22Rv1 (cell line): ENCODE data around the gene ZNF792.
"Not testable (repeated sequence)": the region's sequence is repeated elsewhere in the genome, so short reads cannot be mapped to it uniquely, and the experiment has no call there.

Experiments used
- H3K27ac ChIP-seq: fragments of 450-650 bp; 2 replicates; pipeline ENCODE4 v1.5.1; 2017
- CTCF ChIP-seq: fragments of 450-650 bp; IDR thresholded peaks from 2 replicates; pipeline ENCODE4 v1.5.1; 2017; ENCODE audit warnings: mild to moderate bottlenecking
- ZFX ChIP-seq: fragments of 450-650 bp; IDR thresholded peaks from 2 replicates; pipeline ENCODE4 v1.6.1; 2017; ENCODE audit warnings: antibody characterized with exemption, borderline replicate concordance

Gene ZNF792

GRCh38 chr19:35000647-35001501 is 36.8 kb upstream of the ZNF792 start:
- TF ChIP-seq ZFX (no peak), CTCF (no peak)
- H3K27ac ChIP-seq = peak overlapping the region; percentile 48

GRCh38 chr19:35000338-35000646 is 36.3 kb upstream of the ZNF792 start:
- H3K27ac ChIP-seq = peak overlapping the region; percentile 48
- no peak for TF ChIP-seq ZFX
- no peak for TF ChIP-seq CTCF

GRCh38 chr19:34999498-35000337 is 35.7 kb upstream of the ZNF792 start, which contains the start of gene GRAMD1A:
TSS of gene GRAMD1A (plus strand) at chr19:35000323. CDS start at chr19:35000479, 156 bp downstream.
- TF ChIP-seq ZFX (no peak), CTCF (no peak)
- H3K27ac ChIP-seq = peak within 1 kb of the TSS; percentile 48

GRCh38 chr19:34998777-34999497 is 34.9 kb upstream of the ZNF792 start:
- no peak overlapping the region for H3K27ac ChIP-seq
- TF ChIP-seq ZFX = no peak
- TF ChIP-seq CTCF = no peak

- H3K27ac ChIP-seq = not testable (repeated sequence)
Measured at GRCh38 chr19:34998224-34998623, 34.2 kb upstream of the ZNF792 start.

- no peak overlapping the region for H3K27ac ChIP-seq
- TF ChIP-seq ZFX (no peak), CTCF (no peak)
Measured at GRCh38 chr19:34997071-34997617, 33.1 kb upstream of the ZNF792 start.

- H3K27ac ChIP-seq = peak overlapping the region; percentile 29
- no peak for TF ChIP-seq CTCF
- TF ChIP-seq ZFX = no peak
Measured at GRCh38 chr19:34995551-34995950, 31.5 kb upstream of the ZNF792 start.
